Kidney epithelial cell (primary cell): Measurements from ENCODE around the gene EFNA4. TPM values are rescaled to one million over a fixed set of nuclear protein-coding genes. Genes with fewer than 3 reads are reported as not detected.

ENCODE experiments used
- DNase-seq: peaks from one replicate; pipeline ENCODE4 v3.0.0-alpha.2; 2010; ENCODE audit warnings: low read depth
- H3K27me3 ChIP-seq: 2 replicates; pipeline ENCODE4 v1.6.0; 2011; ENCODE audit warnings: low read length; ENCODE audit not compliant: control insufficient read depth, insufficient read depth
- H3K36me3 ChIP-seq: 2 replicates; pipeline ENCODE4 v1.5.1; 2011; ENCODE audit warnings: low read length; ENCODE audit not compliant: control insufficient read depth, insufficient read depth
- H3K4me3 ChIP-seq: 2 replicates; pipeline ENCODE4 v1.5.1; 2011; ENCODE audit warnings: low read depth, mild to moderate bottlenecking, control low read depth, low read length
- CTCF ChIP-seq: IDR thresholded peaks from 2 replicates; pipeline ENCODE4 v1.5.1; 2011; ENCODE audit warnings: mild to moderate bottlenecking, moderate library complexity, low read length, control low read depth, inconsistent platforms; ENCODE audit not compliant: insufficient read depth, poor library complexity, severe bottlenecking
- total RNA-seq: library from RNA; depleted of rRNA; stranded (reverse); fragments of >200 nt; gene quantifications from 2 replicates; pipeline ENCODE4 v1.2.3, GENCODE V29; 2015

EFNA4 gene
- total RNA-seq, 1 donor from 2014 or later, result 16.8 TPM

- no peak for DNase-seq
- no peak overlapping the region for H3K4me3 ChIP-seq
- TF ChIP-seq CTCF, result no peak
- no peaks in the 10 kb centered on the region for H3K27me3 ChIP-seq
- no peaks in the 10 kb centered on the region for H3K36me3 ChIP-seq
Measured at GRCh38 chr1:155037043-155037442, 26.5 kb upstream of the EFNA4 start.

- Histone ChIP-seq H3K36me3 (no peaks in the 10 kb centered on the region), H3K27me3 (no peaks in the 10 kb centered on the region), H3K4me3 (no peak overlapping the region)
- TF ChIP-seq CTCF, result no peak
- no peak for DNase-seq
Measured at GRCh38 chr1:155037851-155038441, 25.6 kb upstream of the EFNA4 start.

GRCh38 chr1:155038602-155039307 is 24.8 kb upstream of the EFNA4 start:
- Histone ChIP-seq H3K4me3 (no peak overlapping the region), H3K36me3 (no peaks in the 10 kb centered on the region), H3K27me3 (no peaks in the 10 kb centered on the region)
- DNase-seq, result no peak
- no peak for TF ChIP-seq CTCF

- H3K4me3 ChIP-seq, result no peak overlapping the region
- TF ChIP-seq CTCF, result no peak
Measured at GRCh38 chr1:155039308-155039669, 24.3 kb upstream of the EFNA4 start.

GRCh38 chr1:155040358-155041093 is 23.0 kb upstream of the EFNA4 start:
- no peak overlapping the region for H3K4me3 ChIP-seq
- DNase-seq, result no peak
- H3K27me3 ChIP-seq, result no peaks in the 10 kb centered on the region
- H3K36me3 ChIP-seq, result no peaks in the 10 kb centered on the region
- no peak for TF ChIP-seq CTCF

More at GRCh38 chr1:155039308-155039669, 24.3 kb upstream of the EFNA4 start:
- no peaks in the 10 kb centered on the region for H3K27me3 ChIP-seq
- no peak for DNase-seq
- no peaks in the 10 kb centered on the region for H3K36me3 ChIP-seq
